HL-60 (cell line): ENCODE results near the gene BAAT.

Source experiments
- DNase-seq, 2 experiments: peaks; one replicate each; pipeline ENCODE4 v3.0.0-alpha.2; 2010 to 2020; ENCODE audit warnings: low read depth in 1 of 2, low spot score in 1 of 2
- H3K27ac ChIP-seq: fragments of 250-450 bp; sonication (Bioruptor Pico); replicated peaks from 2 replicates; pipeline ENCODE4 v1.5.1; 2020; ENCODE audit warnings: mild to moderate bottlenecking, moderate library complexity
- H3K27me3 ChIP-seq: fragments of 250-450 bp; sonication (Bioruptor Pico); 2 replicates; pipeline ENCODE4 v1.5.1; 2021; ENCODE audit warnings: mild to moderate bottlenecking, moderate library complexity; ENCODE audit not compliant: insufficient read depth, poor library complexity, severe bottlenecking
- H3K4me3 ChIP-seq: replicated peaks from 2 replicates; pipeline ENCODE4 v1.5.1; 2011; ENCODE audit warnings: mild to moderate bottlenecking, control low read depth, low read length; ENCODE audit not compliant: insufficient read depth
- GABPA ChIP-seq: IDR thresholded peaks from 2 replicates; pipeline ENCODE4 v1.6.1; 2012; ENCODE audit warnings: low read depth
- POLR2AphosphoS5 ChIP-seq: IDR thresholded peaks from 2 replicates; pipeline ENCODE4 v1.6.1; 2012; ENCODE audit warnings: low read depth
- REST ChIP-seq: IDR thresholded peaks from 2 replicates; pipeline ENCODE4 v1.6.1; 2012; ENCODE audit warnings: low read depth; ENCODE audit not compliant: insufficient replicate concordance
- SPI1 ChIP-seq: IDR thresholded peaks from 2 replicates; pipeline ENCODE4 v1.6.1; 2012; ENCODE audit warnings: low read depth, mild to moderate bottlenecking, borderline replicate concordance
- TF ChIP-seq, protein P1 (sequence below): IDR thresholded peaks from one replicate; pipeline ENCODE4 v1.5.1; 2011; ENCODE audit warnings: low read length, control low read depth, inconsistent platforms; ENCODE audit not compliant: insufficient read depth

The BAAT gene

GRCh38 chr9:101352892-101353463, 31.8 kb downstream of the BAAT start:
- no peak for DNase-seq
- TF ChIP-seq REST (no peak), POLR2AphosphoS5 (no peak), GABPA (no peak), SPI1 (no peak)
- TF ChIP-seq, protein P1, sequence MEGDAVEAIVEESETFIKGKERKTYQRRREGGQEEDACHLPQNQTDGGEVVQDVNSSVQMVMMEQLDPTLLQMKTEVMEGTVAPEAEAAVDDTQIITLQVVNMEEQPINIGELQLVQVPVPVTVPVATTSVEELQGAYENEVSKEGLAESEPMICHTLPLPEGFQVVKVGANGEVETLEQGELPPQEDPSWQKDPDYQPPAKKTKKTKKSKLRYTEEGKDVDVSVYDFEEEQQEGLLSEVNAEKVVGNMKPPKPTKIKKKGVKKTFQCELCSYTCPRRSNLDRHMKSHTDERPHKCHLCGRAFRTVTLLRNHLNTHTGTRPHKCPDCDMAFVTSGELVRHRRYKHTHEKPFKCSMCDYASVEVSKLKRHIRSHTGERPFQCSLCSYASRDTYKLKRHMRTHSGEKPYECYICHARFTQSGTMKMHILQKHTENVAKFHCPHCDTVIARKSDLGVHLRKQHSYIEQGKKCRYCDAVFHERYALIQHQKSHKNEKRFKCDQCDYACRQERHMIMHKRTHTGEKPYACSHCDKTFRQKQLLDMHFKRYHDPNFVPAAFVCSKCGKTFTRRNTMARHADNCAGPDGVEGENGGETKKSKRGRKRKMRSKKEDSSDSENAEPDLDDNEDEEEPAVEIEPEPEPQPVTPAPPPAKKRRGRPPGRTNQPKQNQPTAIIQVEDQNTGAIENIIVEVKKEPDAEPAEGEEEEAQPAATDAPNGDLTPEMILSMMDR = no peak
- no peaks in the 10 kb centered on the region for H3K27me3 ChIP-seq
- H3K27ac ChIP-seq = no peak overlapping the region
- no peak overlapping the region for H3K4me3 ChIP-seq

- DNase-seq = no peak
- Histone ChIP-seq H3K4me3 (no peak overlapping the region), H3K27ac (no peak overlapping the region), H3K27me3 (no peaks in the 10 kb centered on the region)
- TF ChIP-seq REST = no peak
- TF ChIP-seq POLR2AphosphoS5 = no peak
- TF ChIP-seq SPI1 = no peak
- no peak for TF ChIP-seq GABPA
- TF ChIP-seq, protein P1 = no peak
These were observed 34.5 kb downstream of the BAAT start for GRCh38 chr9:101350285-101350684.

DNA sequence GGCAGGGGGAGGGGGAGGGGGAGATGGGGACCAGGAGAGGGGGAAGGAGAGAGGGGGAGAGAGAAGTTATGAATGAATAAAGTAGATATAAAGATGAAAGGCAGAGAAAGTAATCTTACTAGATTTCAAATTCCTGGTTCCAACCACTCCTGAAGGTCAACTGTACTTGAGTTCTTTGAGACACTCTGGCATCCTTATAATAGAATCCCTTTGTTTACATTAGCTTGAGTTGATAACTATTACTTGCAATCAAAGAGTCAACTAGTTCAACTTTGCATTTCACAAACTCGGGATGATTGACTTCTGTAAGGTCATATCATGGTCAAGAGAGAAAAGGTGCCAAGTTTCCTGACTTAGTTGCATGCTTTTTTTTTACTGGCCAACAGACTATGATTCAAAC, 42.2 kb downstream of the BAAT start:
- TF ChIP-seq, protein P1 = no peak
- TF ChIP-seq SPI1 = no peak
- TF ChIP-seq REST = no peak
- TF ChIP-seq POLR2AphosphoS5 = no peak
- no peak for TF ChIP-seq GABPA

More for the DNA sequence above, 42.2 kb downstream of the BAAT start:
- no peak for DNase-seq
- Histone ChIP-seq H3K27ac (no peak overlapping the region), H3K27me3 (peaks cover 3% of the 10 kb centered on the region), H3K4me3 (no peak overlapping the region)
